ENCODE results near the gene TTC23.

Gene TTC23

DNA sequence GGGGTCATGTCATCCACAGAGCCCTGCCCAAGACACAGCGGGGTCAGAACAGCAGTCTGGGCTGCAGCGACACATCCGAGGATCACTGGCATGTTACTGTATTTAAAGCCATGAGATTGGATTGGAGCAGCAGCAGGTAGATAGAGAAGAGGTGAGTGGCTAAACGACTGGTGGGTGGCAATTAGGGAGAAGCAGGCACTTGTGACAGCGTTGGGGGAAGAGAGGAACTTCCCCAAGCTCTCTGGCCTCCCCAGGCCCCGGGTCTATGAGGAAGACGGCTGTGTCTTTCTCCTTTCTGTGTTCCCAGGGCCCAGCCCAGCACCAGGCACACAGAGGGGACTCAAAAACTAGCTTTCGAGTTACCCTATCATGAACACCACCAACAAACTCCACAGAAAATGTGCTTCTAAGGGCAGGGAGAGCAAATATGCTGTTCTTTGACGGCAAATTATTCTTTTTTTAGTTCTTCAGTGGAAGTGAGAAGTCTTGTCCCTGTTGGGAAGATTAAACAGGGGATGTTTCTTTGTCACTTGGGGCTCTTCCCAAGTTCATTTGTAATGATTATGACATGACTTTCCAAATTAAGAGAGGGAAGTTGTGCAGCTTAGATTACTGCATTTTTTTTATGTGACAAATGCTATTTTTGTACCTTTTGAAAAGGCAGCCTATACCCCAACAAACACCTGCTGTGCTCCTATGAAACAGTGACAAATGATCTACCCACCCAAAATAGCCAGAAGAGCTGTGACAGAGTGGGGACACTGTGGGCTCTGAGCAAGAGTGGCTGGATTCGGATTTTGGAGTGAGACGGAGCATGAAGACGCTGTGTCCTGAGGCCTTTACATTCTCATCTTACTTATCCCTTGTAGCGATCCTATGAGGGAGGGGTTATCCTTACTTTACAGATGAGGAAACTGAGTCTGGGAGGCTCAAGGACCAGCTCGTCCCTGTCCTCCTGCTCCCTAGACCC, 151.7 kb downstream of the TTC23 start:
- Histone ChIP-seq H3K27me3 (peaks cover 13 to 28% (median 25%) of the 10 kb centered on the region in 11 experiments), H3K27ac (no peak overlapping the region), H4K20me1 (peaks cover 0 to 5% (median 0%) of the 10 kb centered on the region in 11 experiments; a peak in 1 of 22 replicates), H3K9ac (no peak overlapping the region), H3K4me3 (no peak overlapping the region), H3K9me3 (replicated peaks in 1 of 11) (no peaks in the 10 kb centered on the region), H3K4me1 (peaks cover 0 to 22% (median 9%) of the 10 kb centered on the region in 10 experiments; a peak in 13 of 20 replicates), H3K4me2 (0 out of 22 replicates have a peak overlapping the region, but pooled peaks of 2 of the 11 experiments have one; percentile 2 to 20), H3K36me3 (no peaks in the 10 kb centered on the region)
- TF ChIP-seq Cebpa-rat (IDR thresholded peaks at IDR 0.05) = no peak

DNA sequence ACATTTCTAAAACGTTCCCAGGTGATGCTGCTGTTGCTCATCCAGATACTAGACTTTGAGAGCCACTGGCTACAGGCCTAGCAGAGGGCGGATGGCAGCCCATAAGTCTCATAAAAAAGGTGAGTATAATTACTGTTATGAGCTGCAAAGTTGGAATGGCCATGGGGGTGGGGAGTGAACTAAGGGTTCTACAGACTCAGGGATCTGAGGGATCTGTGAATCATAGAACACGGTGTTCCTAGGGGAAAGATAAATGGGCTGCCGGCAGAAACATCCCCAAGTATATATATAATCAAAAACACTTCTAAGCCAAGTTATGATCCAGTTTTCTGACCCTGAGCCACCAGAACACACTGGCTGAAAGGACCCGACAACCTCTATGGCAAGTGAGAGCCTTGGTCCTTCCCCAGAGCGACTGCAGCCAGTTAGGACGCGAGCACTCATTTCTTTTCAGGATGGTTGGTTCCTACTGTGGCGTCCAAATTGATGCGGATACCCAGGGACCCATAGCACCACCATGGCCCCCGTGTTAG, 152.4 kb downstream of the TTC23 start:
- peaks cover 0 to 23% (median 9%) of the 10 kb centered on the region in 10 experiments; a peak in 13 of 20 replicates for H3K4me1 ChIP-seq
- no peak for TF ChIP-seq Cebpa-rat (IDR thresholded peaks at IDR 0.05)
- no peak overlapping the region for H3K9ac ChIP-seq
- H3K4me2 ChIP-seq = no peak overlapping the region
- no peaks in the 10 kb centered on the region for H3K9me3 ChIP-seq (replicated peaks in 1 of 11)
- H3K27me3 ChIP-seq = peaks cover 10 to 21% (median 17%) of the 10 kb centered on the region in 11 experiments
- no peak overlapping the region for H3K27ac ChIP-seq
- H4K20me1 ChIP-seq = peaks cover 0 to 5% (median 0%) of the 10 kb centered on the region in 11 experiments; a peak in 1 of 22 replicates
- no peaks in the 10 kb centered on the region for H3K36me3 ChIP-seq
- H3K4me3 ChIP-seq = no peak overlapping the region

GRCh38 chr15:99096173-99096893, 153.0 kb downstream of the TTC23 start:
- Histone ChIP-seq H3K4me3 (no peak overlapping the region), H3K27me3 (peaks cover 10 to 19% (median 14%) of the 10 kb centered on the region in 11 experiments), H3K9me3 (replicated peaks in 1 of 11) (no peaks in the 10 kb centered on the region), H3K27ac (no peak overlapping the region), H3K4me1 (peaks cover 0 to 29% (median 13%) of the 10 kb centered on the region in 10 experiments; a peak in 14 of 20 replicates), H3K4me2 (no peak overlapping the region), H4K20me1 (peaks cover 0 to 5% (median 0%) of the 10 kb centered on the region in 11 experiments; a peak in 1 of 22 replicates), H3K36me3 (no peaks in the 10 kb centered on the region), H3K9ac (no peak overlapping the region)
- no peak for TF ChIP-seq Cebpa-rat (IDR thresholded peaks at IDR 0.05)

GRCh38 chr15:99095626-99096025, 153.8 kb downstream of the TTC23 start:
- peaks cover 5 to 35% (median 19%) of the 10 kb centered on the region in 10 experiments; a peak in 19 of 20 replicates for H3K4me1 ChIP-seq
- peaks cover 0 to 5% (median 0%) of the 10 kb centered on the region in 11 experiments; a peak in 1 of 22 replicates for H4K20me1 ChIP-seq
- no peaks in the 10 kb centered on the region for H3K9me3 ChIP-seq (replicated peaks in 1 of 11)
- H3K36me3 ChIP-seq = no peaks in the 10 kb centered on the region
- H3K27me3 ChIP-seq = peaks cover 10 to 17% (median 14%) of the 10 kb centered on the region in 11 experiments
- no peak for TF ChIP-seq Cebpa-rat (IDR thresholded peaks at IDR 0.05)
- no peak overlapping the region for H3K4me3 ChIP-seq
- no peak overlapping the region for H3K9ac ChIP-seq
- H3K4me2 ChIP-seq = no peak overlapping the region
- H3K27ac ChIP-seq = no peak overlapping the region

DNA sequence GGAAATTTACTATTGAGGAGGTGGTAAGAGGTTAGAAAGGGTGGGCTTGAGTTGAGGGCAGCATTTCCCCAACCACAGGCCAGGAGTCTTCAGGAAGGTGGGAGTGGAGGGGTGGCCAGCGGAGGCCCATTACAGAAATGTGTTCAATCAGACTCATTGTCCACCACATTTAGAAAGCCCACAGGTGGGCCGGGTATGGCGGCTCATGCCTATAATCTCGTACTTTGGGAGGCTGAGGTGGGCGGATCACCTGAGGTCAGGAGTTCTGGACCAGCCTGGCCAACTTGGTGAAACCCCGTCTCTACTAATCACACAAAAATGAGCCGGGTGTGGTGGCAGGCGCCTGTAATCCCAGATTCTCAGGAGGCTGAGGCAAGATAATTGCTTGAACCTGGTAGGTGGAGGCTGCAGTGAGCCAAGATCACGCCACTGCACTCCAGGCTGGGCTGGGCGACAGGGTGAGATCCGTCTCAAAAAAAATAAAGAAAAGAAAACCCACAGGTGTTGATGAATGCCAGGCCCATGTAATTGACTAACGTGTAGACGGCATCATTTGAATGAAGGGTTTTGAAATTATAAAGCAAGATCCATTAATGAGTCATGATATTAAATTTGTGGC, 156.7 kb downstream of the TTC23 start:
- no peak for TF ChIP-seq Cebpa-rat (IDR thresholded peaks at IDR 0.05)
- no peaks in the 10 kb centered on the region for H3K9me3 ChIP-seq (replicated peaks in 1 of 11)
- no peaks in the 10 kb centered on the region for H3K36me3 ChIP-seq
- H3K27ac ChIP-seq = no peak overlapping the region
- H3K4me1 ChIP-seq = peaks cover 16 to 35% (median 22%) of the 10 kb centered on the region in 10 experiments
- 0 out of 22 replicates have a peak overlapping the region, but pooled peaks of 1 of the 11 experiments have one; percentile 9 for H3K4me2 ChIP-seq
- H3K4me3 ChIP-seq = no peak overlapping the region
- no peaks in the 10 kb centered on the region for H4K20me1 ChIP-seq
- H3K9ac ChIP-seq = no peak overlapping the region
- no peaks in the 10 kb centered on the region for H3K27me3 ChIP-seq

DNA sequence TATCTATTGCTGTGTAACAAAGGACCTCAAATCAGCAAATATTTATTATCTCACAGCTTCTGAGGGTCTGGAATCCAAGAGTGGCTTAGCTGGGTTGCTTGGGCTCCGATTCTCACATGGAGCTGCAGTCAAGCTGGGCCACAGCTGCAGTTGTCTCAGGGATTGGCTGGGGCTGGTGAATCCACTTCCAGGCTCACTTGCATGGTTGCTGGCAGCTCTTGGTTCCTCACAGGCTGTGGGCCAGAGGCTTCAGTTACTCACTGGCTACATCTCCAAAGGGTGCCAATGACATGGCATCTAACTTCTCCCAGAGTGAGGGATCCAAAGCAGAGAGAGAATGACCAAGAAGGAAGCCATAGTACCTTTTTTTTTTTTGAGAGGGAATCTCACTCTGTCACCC, 158.4 kb downstream of the TTC23 start:
- H3K4me1 ChIP-seq = peaks cover 16 to 35% (median 22%) of the 10 kb centered on the region in 10 experiments
- H3K27ac ChIP-seq = peak overlapping the region in 8 of 11 experiments; percentile 13 to 71 (median 59); a peak in 14 of 22 replicates
- TF ChIP-seq Cebpa-rat (IDR thresholded peaks at IDR 0.05) = no peak
- H3K9ac ChIP-seq = 0 out of 22 replicates have a peak overlapping the region, but pooled peaks of 1 of the 11 experiments have one; percentile 36
- no peaks in the 10 kb centered on the region for H3K27me3 ChIP-seq
- H3K4me3 ChIP-seq = no peak overlapping the region
- H3K36me3 ChIP-seq = no peaks in the 10 kb centered on the region
- peak overlapping the region; percentile 31 to 73 (median 58); a peak in 19 of 22 replicates for H3K4me2 ChIP-seq
- no peaks in the 10 kb centered on the region for H3K9me3 ChIP-seq (replicated peaks in 1 of 11)
- no peaks in the 10 kb centered on the region for H4K20me1 ChIP-seq

GRCh38 chr15:99090011-99090699, 159.2 kb downstream of the TTC23 start:
- Histone ChIP-seq H3K36me3 (no peaks in the 10 kb centered on the region), H4K20me1 (no peaks in the 10 kb centered on the region), H3K27ac (peak overlapping the region in 9 of 11 experiments; percentile 13 to 71 (median 60); a peak in 16 of 22 replicates), H3K9ac (peak overlapping the region in 7 of 11 experiments; percentile 9 to 51 (median 21); a peak in 5 of 22 replicates), H3K9me3 (replicated peaks in 1 of 11) (no peaks in the 10 kb centered on the region), H3K4me3 (no peak overlapping the region), H3K4me2 (peak overlapping the region; percentile 31 to 73 (median 58); a peak in 21 of 22 replicates), H3K4me1 (peaks cover 16 to 35% (median 22%) of the 10 kb centered on the region in 10 experiments), H3K27me3 (no peaks in the 10 kb centered on the region)
- peak in 3 of 11 experiments; percentile 23 to 68 (median 48); a peak in 5 of 22 replicates for TF ChIP-seq Cebpa-rat (IDR thresholded peaks at IDR 0.05)
